Measurements from ENCODE around the gene WDR72. TPM values are rescaled to one million over a fixed set of nuclear protein-coding genes. Genes with fewer than 3 reads are reported as not detected.
"Not testable (repeated sequence)": the region's sequence is repeated elsewhere in the genome, so short reads cannot be mapped to it uniquely, and the experiment has no call there.

The WDR72 gene
- total and polyA plus RNA-seq, 4 donors: 0.10 to 0.79 (median 0.37) TPM

GRCh38 chr15:53559364-53560277 is 199.8 kb downstream of the WDR72 start:
- no peak overlapping the region for H3K4me3 ChIP-seq (ENCODE audit: low read depth, low read length)
- peak in 2 of 6 donors; percentile 25 to 61 for DNase-seq (ENCODE audit: low read depth in 4 of 6, low spot score in 6 of 6)
- 26% methylated on average over 6 of the region's 7 CpGs for WGBS (ENCODE audit: insufficient coverage)
- no peaks in the 10 kb centered on the region for H3K9me3 ChIP-seq (ENCODE audit: control insufficient read depth, insufficient read depth, low read length)
- H3K4me1 ChIP-seq (ENCODE audit: control insufficient read depth, insufficient read depth, low read length): no peaks in the 10 kb centered on the region
- H3K36me3 ChIP-seq (ENCODE audit: control insufficient read depth, insufficient read depth, low read length): no peaks in the 10 kb centered on the region
- H3K27me3 ChIP-seq (ENCODE audit: control insufficient read depth, insufficient read depth, low read length): no peaks in the 10 kb centered on the region
- H3K27ac ChIP-seq (ENCODE audit: low read depth, low read length): no peak overlapping the region

DNA sequence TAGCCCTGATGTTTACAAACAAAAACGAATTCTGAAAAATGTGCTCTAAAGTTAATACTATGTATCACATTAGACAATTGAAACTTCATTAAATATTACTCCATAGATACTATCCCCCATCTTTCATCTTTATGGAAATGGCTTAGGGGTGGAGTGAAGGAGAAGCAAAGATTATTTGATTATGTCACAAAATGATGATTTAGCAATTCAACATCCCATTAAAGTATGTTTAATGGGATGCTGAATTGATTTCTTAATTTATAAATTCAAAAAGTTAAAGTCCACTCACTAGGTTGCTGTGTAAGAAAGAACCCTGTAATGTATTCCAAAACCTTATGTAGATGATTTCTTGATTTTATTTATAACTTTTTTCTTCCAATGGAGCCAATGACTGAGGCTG is 201.1 kb downstream of the WDR72 start:
- Histone ChIP-seq H3K4me3 (ENCODE audit: low read depth, low read length) (no peak overlapping the region), H3K27me3 (ENCODE audit: control insufficient read depth, insufficient read depth, low read length) (no peaks in the 10 kb centered on the region), H3K36me3 (ENCODE audit: control insufficient read depth, insufficient read depth, low read length) (no peaks in the 10 kb centered on the region), H3K27ac (ENCODE audit: low read depth, low read length) (no peak overlapping the region), H3K9me3 (ENCODE audit: control insufficient read depth, insufficient read depth, low read length) (no peaks in the 10 kb centered on the region), H3K4me1 (ENCODE audit: control insufficient read depth, insufficient read depth, low read length) (no peaks in the 10 kb centered on the region)
- DNase-seq (ENCODE audit: low read depth in 4 of 6, low spot score in 6 of 6): no peak
- no CpG with 5 or more reads among the region's 1 CpG for WGBS (ENCODE audit: insufficient coverage)

- no peaks in the 10 kb centered on the region for H3K36me3 ChIP-seq (ENCODE audit: control insufficient read depth, insufficient read depth, low read length)
- H3K4me3 ChIP-seq (ENCODE audit: low read depth, low read length): no peak overlapping the region
- no peak overlapping the region for H3K27ac ChIP-seq (ENCODE audit: low read depth, low read length)
- no peaks in the 10 kb centered on the region for H3K27me3 ChIP-seq (ENCODE audit: control insufficient read depth, insufficient read depth, low read length)
- no peaks in the 10 kb centered on the region for H3K9me3 ChIP-seq (ENCODE audit: control insufficient read depth, insufficient read depth, low read length)
- DNase-seq (ENCODE audit: low read depth in 4 of 6, low spot score in 6 of 6): no peak
- 65% methylated on average over 5 of the region's 7 CpGs for WGBS (ENCODE audit: insufficient coverage)
- no peaks in the 10 kb centered on the region for H3K4me1 ChIP-seq (ENCODE audit: control insufficient read depth, insufficient read depth, low read length)
Observed at GRCh38 chr15:53555226-53555625, 204.2 kb downstream of the WDR72 start.

DNA sequence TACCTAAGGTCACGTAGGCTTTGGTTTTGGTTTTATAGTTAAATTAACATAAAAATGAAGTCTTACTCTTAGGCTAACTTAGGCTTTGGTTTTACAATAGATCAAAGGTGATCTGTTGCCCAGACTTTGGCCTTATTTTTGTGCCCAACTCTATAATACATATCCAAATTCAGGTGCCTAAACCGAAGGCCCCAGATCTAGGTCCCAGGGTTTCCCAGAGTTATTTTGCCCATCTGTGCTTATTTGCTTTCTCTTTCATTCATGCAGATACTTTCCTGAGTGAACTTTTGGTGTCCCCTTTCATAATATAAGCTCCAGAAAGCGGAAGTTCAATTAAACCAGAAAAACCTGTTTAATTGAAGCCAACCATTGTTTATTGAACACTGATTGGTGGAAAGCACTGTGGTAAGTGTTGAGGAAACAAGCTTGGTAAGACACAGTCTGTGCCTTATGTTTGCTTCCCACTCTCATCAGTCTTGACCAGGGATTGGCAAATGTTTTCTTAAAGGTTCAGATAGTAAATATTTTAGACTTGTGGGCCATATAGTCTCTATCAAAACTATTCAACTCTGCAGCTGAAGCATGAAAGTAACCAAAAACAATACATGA is 209.7 kb downstream of the WDR72 start:
- Histone ChIP-seq H3K4me3 (ENCODE audit: low read depth, low read length) (no peak overlapping the region), H3K4me1 (ENCODE audit: control insufficient read depth, insufficient read depth, low read length) (no peaks in the 10 kb centered on the region), H3K27ac (ENCODE audit: low read depth, low read length) (no peak overlapping the region), H3K27me3 (ENCODE audit: control insufficient read depth, insufficient read depth, low read length) (no peaks in the 10 kb centered on the region), H3K36me3 (ENCODE audit: control insufficient read depth, insufficient read depth, low read length) (no peaks in the 10 kb centered on the region), H3K9me3 (ENCODE audit: control insufficient read depth, insufficient read depth, low read length) (no peaks in the 10 kb centered on the region)
- no peak for DNase-seq (ENCODE audit: low read depth in 4 of 6, low spot score in 6 of 6)
- WGBS (ENCODE audit: insufficient coverage): 56% methylated on average over 1 of the region's 3 CpGs

DNA sequence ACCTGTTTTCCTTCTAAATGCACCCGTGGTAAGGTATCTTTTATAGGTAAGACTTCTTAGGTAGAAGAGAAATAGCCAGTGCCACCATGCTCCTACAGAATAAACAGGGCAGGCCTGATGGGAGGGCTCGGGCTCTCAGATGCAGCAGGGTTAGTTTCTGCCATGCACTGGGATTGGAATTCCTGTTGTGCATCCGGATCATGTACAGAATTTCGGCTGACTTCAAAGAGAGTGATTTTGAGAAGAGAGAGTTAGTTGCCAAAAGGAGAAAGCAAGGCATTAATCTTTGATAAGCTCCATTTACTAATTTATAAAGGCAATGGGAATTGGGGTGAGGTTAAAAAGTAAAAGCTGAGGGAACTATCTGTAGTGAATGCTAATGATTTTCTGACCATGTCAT is 211.2 kb downstream of the WDR72 start:
- Histone ChIP-seq H3K27ac (ENCODE audit: low read depth, low read length) (no peak overlapping the region), H3K27me3 (ENCODE audit: control insufficient read depth, insufficient read depth, low read length) (no peaks in the 10 kb centered on the region)
- WGBS (ENCODE audit: insufficient coverage): 0% methylated on average over 1 of the region's 4 CpGs

DNA sequence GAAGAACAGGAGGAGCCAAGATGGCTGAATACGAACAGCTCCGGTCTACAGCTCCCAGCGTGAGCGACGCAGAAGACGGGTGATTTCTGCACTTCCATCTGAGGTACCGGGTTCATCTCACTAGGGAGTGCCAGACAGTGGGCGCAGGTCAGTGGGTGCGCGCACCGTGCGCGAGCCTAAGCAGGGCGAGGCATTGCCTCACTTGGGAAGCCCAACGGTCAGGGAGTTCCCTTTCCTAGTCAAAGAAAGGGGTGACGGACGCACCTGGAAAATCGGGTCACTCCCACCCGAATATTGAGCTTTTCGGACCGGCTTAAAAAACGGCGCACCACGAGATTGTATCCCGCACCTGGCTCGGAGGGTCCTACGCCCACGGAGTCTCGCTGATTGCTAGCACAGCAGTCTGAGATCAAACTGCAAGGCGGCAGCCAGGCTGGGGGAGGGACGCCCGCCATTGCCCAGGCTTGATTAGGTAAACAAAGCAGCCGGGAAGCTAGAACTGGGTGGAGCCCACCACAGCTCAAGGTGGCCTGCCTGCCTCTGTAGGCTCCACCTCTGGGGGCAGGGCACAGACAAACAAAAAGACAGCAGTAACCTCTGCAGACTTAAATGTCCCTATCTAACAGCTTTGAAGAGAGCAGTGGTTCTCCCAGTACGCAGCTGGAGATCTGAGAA is 218.7 kb downstream of the WDR72 start:
- not testable (repeated sequence) for H3K4me1 ChIP-seq (ENCODE audit: control insufficient read depth, insufficient read depth, low read length); DNase-seq (ENCODE audit: low read depth in 4 of 6, low spot score in 6 of 6); H3K27me3 ChIP-seq (ENCODE audit: control insufficient read depth, insufficient read depth, low read length); H3K4me3 ChIP-seq (ENCODE audit: low read depth, low read length); H3K27ac ChIP-seq (ENCODE audit: low read depth, low read length); H3K36me3 ChIP-seq (ENCODE audit: control insufficient read depth, insufficient read depth, low read length); H3K9me3 ChIP-seq (ENCODE audit: control insufficient read depth, insufficient read depth, low read length)
- 97% methylated on average over 21 of the region's 34 CpGs for WGBS (ENCODE audit: insufficient coverage)

More for the DNA sequence above, 211.2 kb downstream of the WDR72 start:
- H3K9me3 ChIP-seq (ENCODE audit: control insufficient read depth, insufficient read depth, low read length): no peaks in the 10 kb centered on the region
- no peaks in the 10 kb centered on the region for H3K36me3 ChIP-seq (ENCODE audit: control insufficient read depth, insufficient read depth, low read length)
- H3K4me1 ChIP-seq (ENCODE audit: control insufficient read depth, insufficient read depth, low read length): no peaks in the 10 kb centered on the region
- no peak overlapping the region for H3K4me3 ChIP-seq (ENCODE audit: low read depth, low read length)
- DNase-seq (ENCODE audit: low read depth in 4 of 6, low spot score in 6 of 6): peak in 1 of 6 donors; percentile 51

DNA sequence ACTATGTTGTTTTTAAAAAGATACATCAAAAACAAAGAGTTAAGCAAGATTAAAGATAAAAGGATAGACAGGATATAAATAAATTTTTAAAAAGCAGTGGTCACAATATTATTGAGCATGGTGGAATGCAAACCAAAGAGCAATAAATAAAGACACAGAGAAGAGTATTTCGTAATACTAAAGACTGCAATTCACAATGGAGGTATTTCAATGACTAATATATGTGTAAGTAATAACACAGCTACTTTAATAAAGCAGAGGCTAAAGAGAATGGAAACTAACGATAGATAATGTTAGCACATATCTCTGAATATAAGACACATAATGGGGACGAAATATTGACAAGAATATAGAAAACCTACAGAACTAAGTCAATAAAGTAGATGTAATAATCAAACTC is 219.6 kb downstream of the WDR72 start:
- Histone ChIP-seq H3K27ac (ENCODE audit: low read depth, low read length) (no peak overlapping the region), H3K36me3 (ENCODE audit: control insufficient read depth, insufficient read depth, low read length) (no peaks in the 10 kb centered on the region), H3K4me1 (ENCODE audit: control insufficient read depth, insufficient read depth, low read length) (no peaks in the 10 kb centered on the region), H3K4me3 (ENCODE audit: low read depth, low read length) (no peak overlapping the region), H3K9me3 (ENCODE audit: control insufficient read depth, insufficient read depth, low read length) (no peaks in the 10 kb centered on the region), H3K27me3 (ENCODE audit: control insufficient read depth, insufficient read depth, low read length) (no peaks in the 10 kb centered on the region)
- WGBS (ENCODE audit: insufficient coverage): no CpG with 5 or more reads among the region's 3 CpGs
- no peak for DNase-seq (ENCODE audit: low read depth in 4 of 6, low spot score in 6 of 6)

GRCh38 chr15:53536479-53537120 is 222.9 kb downstream of the WDR72 start:
- H3K36me3 ChIP-seq (ENCODE audit: control insufficient read depth, insufficient read depth, low read length): no peaks in the 10 kb centered on the region
- no peak overlapping the region for H3K4me3 ChIP-seq (ENCODE audit: low read depth, low read length)
- DNase-seq (ENCODE audit: low read depth in 4 of 6, low spot score in 6 of 6): peak in 1 of 6 donors; percentile 70
- no peaks in the 10 kb centered on the region for H3K27me3 ChIP-seq (ENCODE audit: control insufficient read depth, insufficient read depth, low read length)
- no peak overlapping the region for H3K27ac ChIP-seq (ENCODE audit: low read depth, low read length)
- H3K9me3 ChIP-seq (ENCODE audit: control insufficient read depth, insufficient read depth, low read length): no peaks in the 10 kb centered on the region
- no peaks in the 10 kb centered on the region for H3K4me1 ChIP-seq (ENCODE audit: control insufficient read depth, insufficient read depth, low read length)
- WGBS (ENCODE audit: insufficient coverage): 73% methylated on average over 3 of the region's 6 CpGs

DNA sequence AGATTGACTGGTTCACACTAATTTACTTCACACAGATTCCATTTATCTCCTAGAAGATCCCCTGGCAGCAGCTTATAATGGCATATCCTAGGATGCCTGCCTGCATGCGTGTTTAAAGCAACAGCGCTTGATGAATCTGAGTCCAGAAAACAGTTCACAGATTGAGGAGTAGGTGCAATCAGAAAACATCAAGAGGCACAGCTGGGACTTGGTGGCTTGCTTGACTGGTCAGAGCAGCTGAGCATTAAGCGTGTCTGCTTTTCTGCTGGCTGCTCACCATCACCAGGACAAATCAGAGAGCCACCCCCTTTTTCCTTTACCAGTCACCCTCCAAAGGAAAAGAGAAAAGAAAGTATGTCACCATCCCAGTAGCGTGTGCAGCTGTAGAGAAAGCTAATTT is 223.6 kb downstream of the WDR72 start:
- H3K9me3 ChIP-seq (ENCODE audit: control insufficient read depth, insufficient read depth, low read length): no peaks in the 10 kb centered on the region
- H3K4me3 ChIP-seq (ENCODE audit: low read depth, low read length): no peak overlapping the region
- H3K36me3 ChIP-seq (ENCODE audit: control insufficient read depth, insufficient read depth, low read length): no peaks in the 10 kb centered on the region
- WGBS (ENCODE audit: insufficient coverage): 69% methylated on average over 3 of the region's 4 CpGs
- H3K4me1 ChIP-seq (ENCODE audit: control insufficient read depth, insufficient read depth, low read length): no peaks in the 10 kb centered on the region
- no peaks in the 10 kb centered on the region for H3K27me3 ChIP-seq (ENCODE audit: control insufficient read depth, insufficient read depth, low read length)
- H3K27ac ChIP-seq (ENCODE audit: low read depth, low read length): no peak overlapping the region
- peak in 1 of 6 donors; percentile 29 for DNase-seq (ENCODE audit: low read depth in 4 of 6, low spot score in 6 of 6)

All from spinal cord (tissue), 10 donors.